DMS153 treated with DMSO at 0.1 percent for 48 hours (cell line): ENCODE results near the gene NCAM1.

Experiments
- DNase-seq: peaks from one replicate; lab custom pipeline; 2025; ENCODE audit not compliant: unreplicated experiment; lab: John Stamatoyannopoulos, UW

NCAM1 gene

GRCh38 chr11:113083571-113083970 is 122.4 kb downstream of the NCAM1 start:
- no peak for DNase-seq

GRCh38 chr11:113084297-113084696 is 123.1 kb downstream of the NCAM1 start:
- DNase-seq = no peak

GRCh38 chr11:113085446-113085845 is 124.2 kb downstream of the NCAM1 start:
- no peak for DNase-seq

- no peak for DNase-seq
Observed at GRCh38 chr11:113087706-113088105, 126.5 kb downstream of the NCAM1 start.

- DNase-seq = no peak
Observed at GRCh38 chr11:113090716-113091480, 129.7 kb downstream of the NCAM1 start.

- DNase-seq = no peak
Observed at GRCh38 chr11:113091481-113091780, 130.2 kb downstream of the NCAM1 start.

GRCh38 chr11:113096648-113097047 is 135.4 kb downstream of the NCAM1 start:
- no peak for DNase-seq

- no peak for DNase-seq
Observed at GRCh38 chr11:113103932-113104690, 142.9 kb downstream of the NCAM1 start.

GRCh38 chr11:113104691-113105251 is 143.6 kb downstream of the NCAM1 start:
- no peak for DNase-seq

- no peak for DNase-seq
Observed at GRCh38 chr11:113105592-113105991, 144.4 kb downstream of the NCAM1 start.

- DNase-seq = no peak
Observed at GRCh38 chr11:113106507-113106906, 145.3 kb downstream of the NCAM1 start.

GRCh38 chr11:113110046-113110445 is 148.8 kb downstream of the NCAM1 start:
- no peak for DNase-seq

- DNase-seq = no peak
Observed at GRCh38 chr11:113111156-113111555, 149.9 kb downstream of the NCAM1 start.

GRCh38 chr11:113112307-113112706 is 151.1 kb downstream of the NCAM1 start:
- no peak for DNase-seq

GRCh38 chr11:113113801-113114704 is 152.8 kb downstream of the NCAM1 start:
- peak; percentile 54 for DNase-seq

- no peak for DNase-seq
Observed at GRCh38 chr11:113114705-113115027, 153.4 kb downstream of the NCAM1 start.

- DNase-seq = no peak
Observed at GRCh38 chr11:113118104-113118503, 156.9 kb downstream of the NCAM1 start.

GRCh38 chr11:113119074-113119473 is 157.9 kb downstream of the NCAM1 start:
- no peak for DNase-seq

- DNase-seq = no peak
Observed at GRCh38 chr11:113119966-113120736, 158.9 kb downstream of the NCAM1 start.

- DNase-seq = no peak
Observed at GRCh38 chr11:113121746-113122145, 160.5 kb downstream of the NCAM1 start.

GRCh38 chr11:113124006-113124405 is 162.8 kb downstream of the NCAM1 start:
- DNase-seq = no peak
